Thyroid gland (tissue), 4 donors: ENCODE data around the gene PADI3. TPM values are rescaled to one million over a fixed set of nuclear protein-coding genes. Genes with fewer than 3 reads are reported as not detected.

Experiments
- DNase-seq, 2 donors: peaks; one replicate each; pipeline ENCODE4 v3.0.0-alpha.2; 2019
- H3K27ac ChIP-seq, 3 donors: fragments of 200-600 bp; sonication (generic); 1 replicate in 2 of 3; 2 replicates in 1 of 3; pipeline ENCODE4 v1.5.1; 2016 to 2019; ENCODE audit warnings: mild to moderate bottlenecking in 1 of 3, moderate library complexity in 1 of 3
- H3K27me3 ChIP-seq: fragments of 200-600 bp; sonication (generic); one replicate; pipeline ENCODE4 v1.5.1; 2019
- H3K36me3 ChIP-seq, 2 donors: fragments of 200-600 bp; sonication (generic); one replicate each; pipeline ENCODE4 v1.5.1; 2016 to 2019
- H3K4me1 ChIP-seq, 2 donors: fragments of 200-600 bp; sonication (generic); one replicate each; pipeline ENCODE4 v1.5.1; 2017 to 2019
- H3K4me3 ChIP-seq, 3 donors: fragments of 200-600 bp; sonication (generic); replicated peaks in 1 of 3; 1 replicate in 2 of 3; 2 replicates in 1 of 3; pipeline ENCODE4 v1.5.1; 2016; ENCODE audit warnings: mild to moderate bottlenecking in 1 of 3
- H3K9me3 ChIP-seq: fragments of 200-600 bp; sonication (generic); one replicate; pipeline ENCODE4 v1.5.1; 2017
- POLR2A ChIP-seq, 2 donors: fragments of 450-650 bp; IDR thresholded peaks; one replicate each; pipeline ENCODE4 v1.6.1; 2017; ENCODE audit warnings: antibody characterized with exemption in 2 of 2, mild to moderate bottlenecking in 2 of 2, moderate library complexity in 1 of 2
- WGBS, 2 donors: methylation state at CpG; one replicate each; pipeline ENCODE4 v1.1.5; 2017; 5-methylcytosine and 5-hydroxymethylcytosine counted together
- intact Hi-C: fragments of 100-400 bp; cut with DNase I; formaldehyde crosslinking; loops from one replicate; pipeline ENCODE4 v1.15.1; 2023
- total RNA-seq, 4 donors: library from RNA; depleted of rRNA; stranded (reverse); fragments of >200 nt; gene quantifications; one replicate each; pipeline ENCODE4 v1.2.3, GENCODE V29; 2016
- TF ChIP-seq, protein P1 (sequence below), 6 experiments: fragments of 200-600 bp in 3 of 6; fragments of 450-650 bp in 3 of 6; sonication (generic) in 3 of 6; IDR thresholded peaks; one replicate each; pipeline ENCODE4 v1.5.1; 2016 to 2019; ENCODE audit warnings: antibody characterized with exemption in 6 of 6, mild to moderate bottlenecking in 2 of 6, inconsistent platforms in 1 of 6, moderate library complexity in 1 of 6

PADI3 gene
- total RNA-seq, 4 donors from 2014 or later: not detected

GRCh38 chr1:17304151-17304825 lies 55.4 kb downstream of the PADI3 start:
- Histone ChIP-seq H3K9me3 (no peaks in the 10 kb centered on the region), H3K4me1 (no peaks in the 10 kb centered on the region), H3K36me3 (no peaks in the 10 kb centered on the region), H3K27ac (no peak overlapping the region), H3K27me3 (no peaks in the 10 kb centered on the region), H3K4me3 (no peak overlapping the region)
- no peak for DNase-seq
- WGBS, 2 donors: 29 to 30% methylated on average over 6 of the region's 6 CpGs
- intact Hi-C loops: no loop called here
- no peak for TF ChIP-seq POLR2A (IDR thresholded peaks at IDR 0.05)
- TF ChIP-seq, protein P1, sequence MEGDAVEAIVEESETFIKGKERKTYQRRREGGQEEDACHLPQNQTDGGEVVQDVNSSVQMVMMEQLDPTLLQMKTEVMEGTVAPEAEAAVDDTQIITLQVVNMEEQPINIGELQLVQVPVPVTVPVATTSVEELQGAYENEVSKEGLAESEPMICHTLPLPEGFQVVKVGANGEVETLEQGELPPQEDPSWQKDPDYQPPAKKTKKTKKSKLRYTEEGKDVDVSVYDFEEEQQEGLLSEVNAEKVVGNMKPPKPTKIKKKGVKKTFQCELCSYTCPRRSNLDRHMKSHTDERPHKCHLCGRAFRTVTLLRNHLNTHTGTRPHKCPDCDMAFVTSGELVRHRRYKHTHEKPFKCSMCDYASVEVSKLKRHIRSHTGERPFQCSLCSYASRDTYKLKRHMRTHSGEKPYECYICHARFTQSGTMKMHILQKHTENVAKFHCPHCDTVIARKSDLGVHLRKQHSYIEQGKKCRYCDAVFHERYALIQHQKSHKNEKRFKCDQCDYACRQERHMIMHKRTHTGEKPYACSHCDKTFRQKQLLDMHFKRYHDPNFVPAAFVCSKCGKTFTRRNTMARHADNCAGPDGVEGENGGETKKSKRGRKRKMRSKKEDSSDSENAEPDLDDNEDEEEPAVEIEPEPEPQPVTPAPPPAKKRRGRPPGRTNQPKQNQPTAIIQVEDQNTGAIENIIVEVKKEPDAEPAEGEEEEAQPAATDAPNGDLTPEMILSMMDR (IDR thresholded peaks at IDR 0.05): no peak

- 44 to 45% methylated on average over 4 to 6 of the region's 6 CpGs for WGBS, 2 donors
- no peak for DNase-seq
- intact Hi-C loops: no loop called here
- Histone ChIP-seq H3K27me3 (no peaks in the 10 kb centered on the region), H3K27ac (no peak overlapping the region), H3K9me3 (no peaks in the 10 kb centered on the region), H3K4me1 (no peaks in the 10 kb centered on the region), H3K36me3 (no peaks in the 10 kb centered on the region), H3K4me3 (no peak overlapping the region)
- TF ChIP-seq, protein P1 (IDR thresholded peaks at IDR 0.05): no peak
- no peak for TF ChIP-seq POLR2A (IDR thresholded peaks at IDR 0.05)
Measured at GRCh38 chr1:17304826-17305175, 55.9 kb downstream of the PADI3 start.

GRCh38 chr1:17305576-17306095 lies 56.7 kb downstream of the PADI3 start:
- intact Hi-C loops: no loop called here
- DNase-seq: no peak
- WGBS, 2 donors: 74 to 75% methylated on average over 13 of the region's 14 CpGs
- H3K27me3 ChIP-seq: no peaks in the 10 kb centered on the region
- no peaks in the 10 kb centered on the region for H3K9me3 ChIP-seq
- H3K36me3 ChIP-seq: no peaks in the 10 kb centered on the region
- no peak overlapping the region for H3K27ac ChIP-seq
- TF ChIP-seq POLR2A (IDR thresholded peaks at IDR 0.05): no peak
- TF ChIP-seq, protein P1 (IDR thresholded peaks at IDR 0.05): no peak
- no peaks in the 10 kb centered on the region for H3K4me1 ChIP-seq
- H3K4me3 ChIP-seq: no peak overlapping the region

DNA sequence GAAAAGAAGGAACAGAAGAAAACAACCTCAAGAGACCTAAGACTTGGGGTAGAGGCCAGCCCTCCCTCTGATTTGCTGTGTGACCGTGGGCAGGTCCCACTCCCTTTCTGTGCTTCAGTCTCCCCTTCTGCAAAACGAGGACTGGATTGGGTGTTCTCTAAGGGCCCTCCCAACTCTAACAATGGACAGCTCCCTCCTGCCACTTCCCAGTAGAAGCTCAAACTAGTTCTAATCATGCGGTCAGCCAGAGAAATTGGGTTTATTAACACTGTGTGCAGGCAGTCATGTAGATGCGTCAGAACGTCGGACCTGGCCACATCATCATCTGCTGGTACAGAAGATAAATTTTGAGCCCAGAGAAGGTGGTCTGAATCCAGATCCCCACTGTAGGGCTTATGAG lies 57.5 kb downstream of the PADI3 start:
- no peaks in the 10 kb centered on the region for H3K4me1 ChIP-seq
- H3K36me3 ChIP-seq: no peaks in the 10 kb centered on the region
- H3K27ac ChIP-seq: no peak overlapping the region
- H3K4me3 ChIP-seq: no peak overlapping the region
- WGBS, 2 donors: 63 to 69% methylated on average over 6 of the region's 6 CpGs
- no peaks in the 10 kb centered on the region for H3K9me3 ChIP-seq
- no peaks in the 10 kb centered on the region for H3K27me3 ChIP-seq
- DNase-seq: no peak
- intact Hi-C loops: no loop called here
- no peak for TF ChIP-seq POLR2A (IDR thresholded peaks at IDR 0.05)
- TF ChIP-seq, protein P1 (IDR thresholded peaks at IDR 0.05): no peak

DNA sequence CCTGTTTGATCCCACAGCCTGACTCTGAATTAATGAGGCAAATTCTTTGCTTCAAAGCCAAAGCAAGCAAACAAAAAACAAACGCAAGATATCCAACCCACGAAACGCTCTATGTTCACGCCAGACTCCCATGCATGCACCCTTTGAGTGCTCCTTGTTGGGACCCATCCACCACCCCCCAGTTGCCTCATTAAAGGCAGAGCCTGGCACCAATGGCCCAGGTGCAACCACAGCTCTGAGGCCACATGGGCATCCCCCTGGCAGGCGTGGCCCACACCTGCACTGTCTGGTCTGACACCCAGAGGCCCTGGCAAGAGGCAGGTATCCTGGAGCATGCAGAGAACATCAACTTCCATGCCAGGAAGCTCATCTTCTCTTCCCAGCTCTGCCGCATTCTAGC lies 58.0 kb downstream of the PADI3 start:
- Histone ChIP-seq H3K27me3 (no peaks in the 10 kb centered on the region), H3K4me1 (no peaks in the 10 kb centered on the region), H3K36me3 (no peaks in the 10 kb centered on the region), H3K9me3 (no peaks in the 10 kb centered on the region), H3K27ac (no peak overlapping the region), H3K4me3 (no peak overlapping the region)
- 49 to 50% methylated on average over 6 of the region's 6 CpGs for WGBS, 2 donors
- no peak for DNase-seq
- TF ChIP-seq, protein P1 (IDR thresholded peaks at IDR 0.05): no peak
- TF ChIP-seq POLR2A (IDR thresholded peaks at IDR 0.05): no peak
- intact Hi-C loops: no loop called here
